Fibroblast of villous mesenchyme (primary cell): ENCODE data around the gene SPDYE11. TPM values are rescaled to one million over a fixed set of nuclear protein-coding genes. Genes with fewer than 3 reads are reported as not detected.
A peak's percentile ranks its signal among the peaks of the same experiment; 100 is the strongest.
"Not testable (repeated sequence)": the region's sequence is repeated elsewhere in the genome, so short reads cannot be mapped to it uniquely, and the experiment has no call there.

Experiments
- DNase-seq: peaks from one replicate; pipeline ENCODE4 v3.0.0-alpha.2; 2010; ENCODE audit warnings: low read depth
- H3K4me3 ChIP-seq: 2 replicates; pipeline ENCODE4 v1.5.1; 2011; ENCODE audit warnings: low read depth, mild to moderate bottlenecking, low read length
- small RNA-seq: library from RNA; depleted of rRNA; stranded (forward); fragments of <200 nt; gene quantifications from one replicate; pipeline ENCODE3, GENCODE V24; 2012
- total RNA-seq: library from RNA; depleted of rRNA; stranded (reverse); fragments of >200 nt; gene quantifications from 2 replicates; pipeline ENCODE4 v1.2.3, GENCODE V29; 2012

Gene SPDYE11
- not detected in 2 replicates for total RNA-seq

- not testable (repeated sequence) for H3K4me3 ChIP-seq, DNase-seq
These were observed at the start of gene SPDYE11 for GRCh38 chr7:73057811-73058210. Gene SPDYE11 (minus strand): TSS chr7:73057911. CDS start chr7:73056111, 1,800 bp downstream.

GRCh38 chr7:73085938-73086337 lies 28.2 kb upstream of the SPDYE11 start, which contains the start of gene SPDYE9:
Gene SPDYE9 (minus strand): TSS chr7:73086038. CDS start chr7:73084238, 1,800 bp downstream.
- H3K4me3 ChIP-seq, DNase-seq: not testable (repeated sequence)

- not testable (repeated sequence) for DNase-seq, H3K4me3 ChIP-seq
These were observed 28.0 kb downstream of the SPDYE11 start, which contains the start of gene SPDYE8 for GRCh38 chr7:73029666-73030065. Gene SPDYE8 (minus strand): TSS chr7:73029766. CDS start chr7:73027966, 1,800 bp downstream.

- peak overlapping the region; percentile 54 for H3K4me3 ChIP-seq
- peak; percentile 0 for DNase-seq
These were observed 51.2 kb downstream of the SPDYE11 start for GRCh38 chr7:73006491-73006890.

GRCh38 chr7:73005693-73006447 lies 51.8 kb downstream of the SPDYE11 start:
- not testable (repeated sequence) for DNase-seq
- peak overlapping the region; percentile 69 for H3K4me3 ChIP-seq

- DNase-seq: not testable (repeated sequence)
- peak overlapping the region; percentile 69 for H3K4me3 ChIP-seq
These were observed 52.4 kb downstream of the SPDYE11 start for GRCh38 chr7:73005356-73005692.

GRCh38 chr7:72997887-72998468 lies 59.7 kb downstream of the SPDYE11 start:
- not testable (repeated sequence) for H3K4me3 ChIP-seq, DNase-seq

Small RNA genes within 50 kb of the gene (small RNA-seq; reads per million reads assigned to genes)
- not detected for gene RF00019

Other genes with a start within 250 kb of the SPDYE11 start
- gene TYW1B, start 229.7 kb downstream of the SPDYE11 start, total RNA-seq: 2.2 and 2.3 TPM in 2 replicates
- 6.4 and 6.9 TPM in 2 replicates for gene POM121, start 132.8 kb downstream of the SPDYE11 start, total RNA-seq
- gene TRIM74, start 88.4 kb downstream of the SPDYE11 start, total RNA-seq: not detected in 2 replicates
- not detected in 2 replicates for gene SPDYE8, start 28.1 kb downstream of the SPDYE11 start, total RNA-seq
- gene SPDYE9, start 28.1 kb upstream of the SPDYE11 start, total RNA-seq: not detected in 2 replicates